Stimulated activated CD4-positive, alpha-beta T cell treated with anti-CD3 and anti-CD28 coated beads, Interleukin-1b, Interleukin-23, amount 100 ng/mL, for 24 hours (primary cell): Measurements from ENCODE around the gene MAPK7.
"Not testable (repeated sequence)": the region's sequence is repeated elsewhere in the genome, so short reads cannot be mapped to it uniquely, and the experiment has no call there.

ENCODE experiments used
- DNase-seq, 4 experiments: peaks; one replicate each; pipeline ENCODE4 v3.0.0-alpha.2; 2020; ENCODE audit warnings: low read depth in 4 of 4, low spot score in 1 of 4

The MAPK7 gene

GRCh38 chr17:19342611-19343255, 35.6 kb upstream of the MAPK7 start:
- DNase-seq, result no peak

GRCh38 chr17:19343256-19343630, 35.1 kb upstream of the MAPK7 start:
- no peak for DNase-seq

GRCh38 chr17:19343671-19344151, 34.6 kb upstream of the MAPK7 start:
- no peak for DNase-seq

GRCh38 chr17:19344311-19345066, 33.8 kb upstream of the MAPK7 start:
- no peak for DNase-seq

GRCh38 chr17:19345067-19345460, 33.2 kb upstream of the MAPK7 start:
- DNase-seq, result no peak

GRCh38 chr17:19345486-19346350, 32.6 kb upstream of the MAPK7 start:
- DNase-seq, result no peak

- no peak for DNase-seq
These were observed 31.7 kb upstream of the MAPK7 start for GRCh38 chr17:19346351-19347255.

GRCh38 chr17:19347323-19348080, 30.8 kb upstream of the MAPK7 start:
- no peak for DNase-seq

- DNase-seq, result no peak
These were observed 30.1 kb upstream of the MAPK7 start for GRCh38 chr17:19348081-19348650.

- DNase-seq, result no peak
These were observed 29.5 kb upstream of the MAPK7 start for GRCh38 chr17:19348806-19349205.

GRCh38 chr17:19353401-19353800, 24.9 kb upstream of the MAPK7 start:
- not testable (repeated sequence) for DNase-seq

GRCh38 chr17:19354748-19355147, 23.6 kb upstream of the MAPK7 start:
- no peak for DNase-seq

GRCh38 chr17:19357351-19357750, 20.9 kb upstream of the MAPK7 start:
- DNase-seq, result no peak

GRCh38 chr17:19357761-19358160, 20.5 kb upstream of the MAPK7 start:
- DNase-seq, result no peak

GRCh38 chr17:19359151-19359550, 19.1 kb upstream of the MAPK7 start:
- DNase-seq, result no peak

- DNase-seq, result no peak
These were observed 18.4 kb upstream of the MAPK7 start for GRCh38 chr17:19359856-19360255.

- DNase-seq, result no peak
These were observed 17.5 kb upstream of the MAPK7 start for GRCh38 chr17:19360772-19361171.

GRCh38 chr17:19361326-19361725, 17.0 kb upstream of the MAPK7 start:
- DNase-seq, result no peak

GRCh38 chr17:19361944-19362276, 16.4 kb upstream of the MAPK7 start:
- DNase-seq, result no peak
